ENCODE measurements around the gene SLC16A10.
"Not testable (repeated sequence)": the region's sequence is repeated elsewhere in the genome, so short reads cannot be mapped to it uniquely, and the experiment has no call there.

The SLC16A10 gene

GRCh38 chr6:111228094-111228493 lies 140.8 kb downstream of the SLC16A10 start:
- no peak overlapping the region for H3K4me3 ChIP-seq (ENCODE audit: low read length)
- TF ChIP-seq ZNF274 (IDR thresholded peaks at IDR 0.05; ENCODE audit: low read depth, low read length), result no peak

GRCh38 chr6:111230351-111231089 lies 143.2 kb downstream of the SLC16A10 start:
- H3K4me3 ChIP-seq (ENCODE audit: low read length), result no peak overlapping the region
- TF ChIP-seq ZNF274 (IDR thresholded peaks at IDR 0.05; ENCODE audit: low read depth, low read length), result no peak

- TF ChIP-seq ZNF274 (IDR thresholded peaks at IDR 0.05; ENCODE audit: low read depth, low read length), result no peak
- H3K4me3 ChIP-seq (ENCODE audit: low read length), result no peak overlapping the region
Measured at GRCh38 chr6:111231090-111231459, 143.8 kb downstream of the SLC16A10 start.

- H3K4me3 ChIP-seq (ENCODE audit: low read length), result no peak overlapping the region
- TF ChIP-seq ZNF274 (IDR thresholded peaks at IDR 0.05; ENCODE audit: low read depth, low read length), result no peak
Measured at GRCh38 chr6:111237852-111238251, 150.5 kb downstream of the SLC16A10 start.

DNA sequence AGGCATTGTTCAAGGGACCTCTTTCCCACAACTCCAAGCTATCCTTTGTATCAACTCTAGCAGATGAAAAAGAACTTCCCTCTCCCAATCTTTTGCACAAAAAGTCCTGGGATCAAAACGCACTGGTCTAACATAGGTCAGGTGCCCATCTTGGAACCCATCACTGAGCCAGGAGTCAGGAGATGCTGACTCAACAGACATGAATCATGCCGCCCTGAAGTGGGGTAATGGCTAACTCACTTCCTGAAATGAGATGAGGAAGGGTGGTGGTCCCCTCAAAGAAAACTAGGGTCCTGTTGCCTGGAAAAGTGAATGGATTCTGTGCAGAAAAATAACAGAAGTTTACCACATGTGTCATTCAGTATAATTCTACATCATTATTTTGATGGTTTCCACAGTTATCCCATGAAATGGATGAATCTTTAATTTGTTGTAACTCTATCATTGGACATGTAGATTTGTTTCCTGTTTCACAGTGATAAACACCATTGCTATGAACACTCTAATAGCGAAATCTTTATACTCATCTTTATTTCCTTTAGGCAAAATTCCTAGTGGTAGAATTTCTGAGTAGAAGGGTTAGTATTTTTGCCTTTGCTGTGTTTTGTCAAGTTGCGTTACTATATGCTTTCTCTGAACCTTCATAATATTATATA lies 151.3 kb downstream of the SLC16A10 start:
- H3K4me3 ChIP-seq (ENCODE audit: low read length), result no peak overlapping the region
- TF ChIP-seq ZNF274 (IDR thresholded peaks at IDR 0.05; ENCODE audit: low read depth, low read length), result no peak

DNA sequence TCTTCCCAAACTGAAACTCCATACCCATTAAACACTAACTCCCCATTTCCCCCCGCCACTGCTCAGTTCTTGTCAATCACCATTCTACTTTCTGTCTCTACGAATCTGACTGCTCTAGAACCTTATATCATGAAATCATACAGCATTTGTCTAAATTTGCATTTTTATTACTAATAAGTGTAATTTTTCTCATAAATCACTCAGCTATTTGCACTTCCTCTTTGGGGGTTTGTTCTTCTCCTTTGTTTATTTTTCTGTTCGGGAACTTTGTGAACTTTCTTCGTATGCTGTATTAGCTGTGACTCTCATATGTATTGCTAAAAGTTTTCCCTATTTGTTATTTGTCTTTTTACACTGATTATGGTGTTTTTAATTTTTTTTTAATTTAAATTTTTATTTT lies 152.2 kb downstream of the SLC16A10 start:
- no peak for TF ChIP-seq ZNF274 (IDR thresholded peaks at IDR 0.05; ENCODE audit: low read depth, low read length)
- no peak overlapping the region for H3K4me3 ChIP-seq (ENCODE audit: low read length)

DNA sequence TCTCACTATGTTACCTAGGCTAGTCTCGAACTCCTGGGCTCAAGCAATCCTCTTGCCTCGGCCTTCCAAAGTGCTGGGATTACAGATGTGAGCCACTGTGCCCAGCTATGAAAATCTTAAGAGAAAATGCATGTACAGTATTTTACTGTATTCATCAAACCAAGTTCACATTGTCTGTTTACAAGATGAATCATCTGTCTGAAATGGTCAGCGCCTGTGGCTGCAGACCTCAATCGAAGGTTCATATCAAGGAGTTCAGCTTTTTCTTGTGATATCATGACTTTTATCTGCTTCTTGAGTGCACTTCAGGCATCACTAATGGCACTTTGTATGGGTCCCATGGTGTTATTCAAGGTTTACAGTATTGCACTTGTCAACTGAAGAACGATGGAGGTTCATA lies 155.1 kb downstream of the SLC16A10 start:
- no peak overlapping the region for H3K4me3 ChIP-seq (ENCODE audit: low read length)

GRCh38 chr6:111243095-111243494 lies 155.8 kb downstream of the SLC16A10 start:
- TF ChIP-seq ZNF274 (IDR thresholded peaks at IDR 0.05; ENCODE audit: low read depth, low read length), result no peak
- no peak overlapping the region for H3K4me3 ChIP-seq (ENCODE audit: low read length)

More for the DNA sequence above, 155.1 kb downstream of the SLC16A10 start:
- no peak for TF ChIP-seq ZNF274 (IDR thresholded peaks at IDR 0.05; ENCODE audit: low read depth, low read length)

DNA sequence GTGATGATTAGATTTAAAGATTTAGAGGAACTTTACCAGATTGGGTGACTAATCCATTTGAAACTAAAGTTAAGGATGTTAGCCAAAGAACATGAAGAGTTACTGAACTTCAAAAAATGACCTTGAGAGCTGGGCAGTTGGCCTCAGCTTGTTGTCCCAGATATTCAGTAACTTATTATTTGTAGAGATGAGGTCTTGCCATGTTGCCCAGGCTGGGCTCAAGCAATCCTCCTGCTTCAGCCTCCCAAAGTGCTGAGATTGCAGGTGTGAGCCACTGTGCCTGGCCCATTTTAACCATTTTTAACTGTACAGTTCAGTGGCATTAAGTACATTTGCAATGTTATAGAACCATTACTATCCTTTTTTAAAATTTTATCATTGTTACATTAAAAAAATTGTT lies 161.5 kb downstream of the SLC16A10 start:
- no peak for TF ChIP-seq ZNF274 (IDR thresholded peaks at IDR 0.05; ENCODE audit: low read depth, low read length)
- no peak overlapping the region for H3K4me3 ChIP-seq (ENCODE audit: low read length)

- no peak for TF ChIP-seq ZNF274 (IDR thresholded peaks at IDR 0.05; ENCODE audit: low read depth, low read length)
- H3K4me3 ChIP-seq (ENCODE audit: low read length), result no peak overlapping the region
Measured at GRCh38 chr6:111250791-111251354, 163.6 kb downstream of the SLC16A10 start.

DNA sequence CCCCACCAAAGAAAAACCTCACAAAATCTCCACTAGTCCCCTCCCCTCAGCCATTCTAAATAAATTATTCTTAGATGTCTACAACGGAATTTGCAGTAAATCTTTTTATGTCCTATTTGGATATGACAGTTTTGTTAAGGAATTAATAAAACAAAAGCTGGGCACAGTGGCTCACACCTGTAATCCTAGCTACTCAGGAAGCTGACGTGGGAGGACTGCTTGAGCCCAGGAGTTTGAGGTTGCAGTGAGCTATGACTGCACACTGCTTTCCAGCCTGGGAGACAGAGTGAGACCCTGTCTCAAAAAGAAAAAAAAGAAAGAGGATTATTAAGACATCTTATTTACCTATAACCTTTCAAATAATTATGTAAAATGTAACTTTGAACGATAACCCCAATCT lies 165.4 kb downstream of the SLC16A10 start:
- no peak overlapping the region for H3K4me3 ChIP-seq (ENCODE audit: low read length)
- no peak for TF ChIP-seq ZNF274 (IDR thresholded peaks at IDR 0.05; ENCODE audit: low read depth, low read length)

DNA sequence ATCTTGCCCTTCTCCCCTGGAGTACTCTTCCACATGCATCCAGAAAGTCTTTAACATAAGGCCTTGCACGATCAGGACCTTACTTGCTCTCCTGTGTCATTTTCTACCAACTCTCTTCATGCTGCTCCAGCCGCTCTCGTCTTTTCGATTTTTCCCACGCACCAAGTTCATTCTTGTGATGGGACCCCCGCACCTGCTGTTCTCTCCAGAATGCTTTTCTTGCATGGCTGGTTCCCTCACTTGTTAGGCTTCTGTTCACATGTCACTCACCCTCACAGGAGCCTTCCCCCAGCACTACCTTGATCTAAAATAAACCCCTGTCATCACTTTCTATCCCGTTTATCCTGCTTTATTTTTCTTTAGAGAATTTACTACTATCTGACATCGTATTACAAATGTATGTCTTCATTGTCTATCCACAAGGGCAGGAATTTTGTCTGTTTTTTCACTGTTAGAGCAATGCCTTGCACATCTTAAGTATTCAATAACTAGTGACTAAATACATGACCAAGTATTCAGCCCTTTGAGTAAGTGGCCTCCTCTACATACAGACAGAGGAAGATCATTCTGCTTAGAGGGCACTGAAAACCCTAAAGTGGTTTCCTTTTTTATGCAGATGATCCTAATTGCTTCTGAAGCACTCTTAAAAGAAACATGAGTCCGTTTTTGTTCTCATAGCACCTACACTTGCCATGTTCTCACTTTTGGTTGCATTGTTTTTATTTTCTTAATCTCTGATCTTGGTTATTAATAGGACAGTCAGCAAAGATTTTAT lies 166.9 kb downstream of the SLC16A10 start:
- no peak overlapping the region for H3K4me3 ChIP-seq (ENCODE audit: low read length)
- TF ChIP-seq ZNF274 (IDR thresholded peaks at IDR 0.05; ENCODE audit: low read depth, low read length), result no peak

GRCh38 chr6:111254779-111255166 lies 167.5 kb downstream of the SLC16A10 start:
- no peak for TF ChIP-seq ZNF274 (IDR thresholded peaks at IDR 0.05; ENCODE audit: low read depth, low read length)
- no peak overlapping the region for H3K4me3 ChIP-seq (ENCODE audit: low read length)

DNA sequence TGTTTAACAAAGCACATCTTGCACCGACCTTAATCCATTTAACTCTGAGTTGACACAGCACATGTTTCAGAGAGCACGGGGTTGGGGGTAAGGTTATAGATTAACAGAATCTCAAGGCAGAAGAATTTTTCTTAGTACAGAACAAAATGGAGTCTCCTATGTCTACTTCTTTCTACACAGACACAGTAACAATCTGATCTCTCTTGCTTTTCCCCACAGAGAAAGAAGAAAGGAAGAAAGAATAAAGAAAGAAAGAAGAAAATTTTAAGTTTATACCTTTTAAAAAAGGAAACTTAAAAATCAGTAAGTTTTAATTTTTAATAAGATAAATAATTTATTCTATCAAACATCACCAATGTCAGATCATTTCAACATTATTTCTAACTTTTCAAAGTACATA lies 168.5 kb downstream of the SLC16A10 start:
- H3K4me3 ChIP-seq (ENCODE audit: low read length), result not testable (repeated sequence)

DNA sequence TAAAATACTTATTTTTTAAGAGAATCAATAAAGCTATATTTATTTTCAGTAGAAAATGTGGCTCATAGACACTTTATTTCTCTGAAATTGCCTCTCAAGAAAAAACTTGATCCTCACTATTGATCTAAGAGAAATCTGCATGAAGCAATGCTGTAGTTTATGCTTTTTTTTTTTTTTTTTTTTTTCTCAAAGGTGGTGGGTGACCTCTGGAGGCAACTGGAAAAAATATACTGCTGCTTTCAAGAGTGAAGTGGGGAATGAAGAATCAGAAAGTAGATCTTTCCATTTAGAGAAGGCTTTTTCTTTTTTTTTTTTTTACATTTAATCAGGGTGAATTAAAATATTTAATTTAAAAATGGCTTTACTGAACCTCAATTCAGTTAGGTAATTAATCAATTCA lies 169.3 kb downstream of the SLC16A10 start:
- TF ChIP-seq ZNF274 (IDR thresholded peaks at IDR 0.05; ENCODE audit: low read depth, low read length), result no peak
- no peak overlapping the region for H3K4me3 ChIP-seq (ENCODE audit: low read length)

Data from GM08714 (cell line).